H1 (cell line): ENCODE data around the gene GCK.
"Not testable (repeated sequence)": the region's sequence is repeated elsewhere in the genome, so short reads cannot be mapped to it uniquely, and the experiment has no call there.

Experiments
- BRCA1 ChIP-seq: IDR thresholded peaks from 2 replicates; pipeline ENCODE4 v1.6.1; 2012; ENCODE audit warnings: low read depth, low read length, improper control_type of control experiment
- CBX5 ChIP-seq: fragments of 300-800, 300-1000 bp; sonication (generic); IDR thresholded peaks from 2 replicates; pipeline ENCODE4 v1.7.1; 2016; ENCODE audit warnings: antibody characterized with exemption, low read length, low read depth
- CHD2 ChIP-seq: IDR thresholded peaks from 2 replicates; pipeline ENCODE4 v1.6.1; 2012; ENCODE audit warnings: low read length, improper control_type of control experiment
- CTCF ChIP-seq, 3 experiments: IDR thresholded peaks; 1 replicate in 2 of 3; 2 replicates in 1 of 3; pipeline versions ENCODE4 v1.5.1 to v1.6.1; 2011; ENCODE audit warnings: low read length in 3 of 3, mild to moderate bottlenecking in 3 of 3, inconsistent platforms in 2 of 3, low read depth in 1 of 3, moderate library complexity in 1 of 3; ENCODE audit not compliant: insufficient read depth in 1 of 3; ENCODE audit errors: control extremely low read depth in 1 of 3
- E2F6 ChIP-seq: IDR thresholded peaks from 2 replicates; pipeline ENCODE4 v1.6.1; 2012; ENCODE audit warnings: inconsistent platforms
- EZH2 ChIP-seq: fragments of 200-600 bp; sonication (generic); IDR thresholded peaks from 2 replicates; pipeline ENCODE4 v1.7.1; 2012; ENCODE audit warnings: low read depth, mild to moderate bottlenecking, moderate library complexity, low read length, inconsistent platforms; ENCODE audit not compliant: severe bottlenecking
- GTF2F1 ChIP-seq: IDR thresholded peaks from 2 replicates; pipeline ENCODE4 v1.6.1; 2012; ENCODE audit warnings: low read depth, low read length, improper control_type of control experiment, borderline replicate concordance
- JUND ChIP-seq: IDR thresholded peaks from 2 replicates; pipeline ENCODE4 v1.6.1; 2011; ENCODE audit warnings: mild to moderate bottlenecking, improper control_type of control experiment, low read length
- POLR2A ChIP-seq, 2 experiments: IDR thresholded peaks; 1 replicate in 1 of 2; 2 replicates in 1 of 2; pipeline ENCODE4 v1.6.1; 2011; ENCODE audit warnings: low read depth in 2 of 2, low read length in 2 of 2, mild to moderate bottlenecking in 2 of 2; ENCODE audit errors: control extremely low read depth in 1 of 2
- POLR2AphosphoS5 ChIP-seq: IDR thresholded peaks from 2 replicates; pipeline ENCODE4 v1.6.1; 2011; ENCODE audit warnings: low read depth, low read length
- RAD21 ChIP-seq, 2 experiments: IDR thresholded peaks in 1 of 2; conservative IDR thresholded peaks in 1 of 2; 2 replicates each; pipeline ENCODE4 v1.6.1; 2011; ENCODE audit warnings: low read depth in 2 of 2, low read length in 2 of 2, improper control_type of control experiment in 1 of 2, inconsistent platforms in 1 of 2, mild to moderate bottlenecking in 1 of 2, moderate library complexity in 1 of 2
- SP2 ChIP-seq: IDR thresholded peaks from 2 replicates; pipeline ENCODE4 v1.6.1; 2012; ENCODE audit warnings: mild to moderate bottlenecking, low read length, inconsistent platforms
- USF2 ChIP-seq: IDR thresholded peaks from 2 replicates; pipeline ENCODE4 v1.6.1; 2011; ENCODE audit warnings: low read length, improper control_type of control experiment
- YY1 ChIP-seq: IDR thresholded peaks from 2 replicates; pipeline ENCODE4 v1.6.1; 2011; ENCODE audit warnings: low read depth, mild to moderate bottlenecking, low read length

- not testable (repeated sequence) for TF ChIP-seq CBX5; CHD2; GTF2F1; EZH2; JUND; POLR2A (IDR thresholded peaks at IDR 0.05; ENCODE audit: control extremely low read depth in 1 of 2, low read depth in 2 of 2, low read length in 2 of 2); CTCF (IDR thresholded peaks at IDR 0.05; ENCODE audit: control extremely low read depth in 1 of 3, insufficient read depth in 1 of 3, low read depth in 1 of 3, low read length in 3 of 3); POLR2AphosphoS5; SP2; BRCA1; YY1; E2F6; RAD21 (IDR thresholded peaks at IDR 0.05 in 1 of 2, conservative IDR thresholded peaks at IDR 0.05 in 1 of 2; ENCODE audit: low read depth in 2 of 2, low read length in 2 of 2); USF2
These were observed 17.3 kb downstream of the GCK start for GRCh38 chr7:44171901-44172300.
